GM12878 (cell line): Measurements from ENCODE around the gene PGAP3. TPM values are rescaled to one million over a fixed set of nuclear protein-coding genes. Genes with fewer than 3 reads are reported as not detected.

Experiments used
- ATAC-seq: fragments of 200-7000 bp; cut with Tn5 transposase; 3 replicates; pipeline ENCODE4 v1.9.1; 2020; ENCODE audit warnings: mild to moderate bottlenecking, moderate library complexity
- BruUV-seq: library from RNA; stranded (reverse); fragments of 400-500 nt; replicated peaks from 2 replicates; lab custom pipeline; 2021; lab: Mats Ljungman, UMichigan
- CTCF ChIA-PET: fragments of 300-600 bp; sonication (Branson Sonifier 250); formaldehyde crosslinking; extraction: SDS; loops from one replicate; lab custom pipeline; 2021; ENCODE audit warnings: inconsistent platforms; lab: Yijun Ruan, JAX
- POLR2A ChIA-PET: fragments of 350-600 bp; formaldehyde crosslinking; extraction: SDS; loops from one replicate; lab custom pipeline; 2021; ENCODE audit warnings: inconsistent platforms; lab: Charles Lee
- RAD21 ChIA-PET: fragments of 300-600 bp; sonication (Branson Sonifier 250); formaldehyde crosslinking; loops from one replicate; lab custom pipeline; 2023; ENCODE audit warnings: antibody characterized with exemption; ENCODE audit not compliant: unreplicated experiment; lab: Charles Lee
- SMC1A ChIA-PET: fragments of 300-600 bp; sonication (Branson Sonifier 250); formaldehyde crosslinking; loops from one replicate; lab custom pipeline; 2023; ENCODE audit not compliant: unreplicated experiment, uncharacterized antibody; lab: Charles Lee
- DNase-seq: peaks from one replicate; pipeline ENCODE4 v3.0.0-alpha.2; 2011; ENCODE audit warnings: low read depth, low spot score
- FAIRE-seq: peaks from 3 replicates; lab custom pipeline; 2011; peaks lifted over from hg19 to GRCh38; lab: Jason Lieb, UNC
- H2AFZ ChIP-seq: 2 replicates; pipeline ENCODE4 v1.6.0; 2011; ENCODE audit warnings: low read depth, low read length, control low read depth; ENCODE audit not compliant: control insufficient read depth
- H3K27ac ChIP-seq: 2 replicates; pipeline ENCODE4 v1.5.1; 2011; ENCODE audit warnings: control low read depth; ENCODE audit not compliant: control insufficient read depth, insufficient read depth
- H3K27me3 ChIP-seq, 2 experiments: replicated peaks in 1 of 2; 2 replicates each; pipeline versions ENCODE4 v1.6.0 to v1.6.1; 2011; ENCODE audit warnings: low read length in 1 of 2; ENCODE audit not compliant: control insufficient read depth in 2 of 2, insufficient read depth in 2 of 2
- H3K36me3 ChIP-seq, 2 experiments: 2 replicates each; pipeline ENCODE4 v1.5.1; 2011; ENCODE audit warnings: low read length in 1 of 2; ENCODE audit not compliant: control insufficient read depth in 2 of 2, insufficient read depth in 2 of 2
- H3K4me1 ChIP-seq: 2 replicates; pipeline ENCODE4 v1.6.1; 2011; ENCODE audit warnings: mild to moderate bottlenecking, low read length, moderate library complexity, mixed read lengths; ENCODE audit not compliant: control insufficient read depth, insufficient read depth
- H3K4me2 ChIP-seq: 2 replicates; pipeline ENCODE4 v1.6.0; 2011; ENCODE audit warnings: control low read depth; ENCODE audit not compliant: control insufficient read depth, insufficient read depth
- H3K4me3 ChIP-seq: fragments of 200-600 bp; sonication (generic); 2 replicates; pipeline ENCODE4 v1.5.1; 2016
- H3K79me2 ChIP-seq: 2 replicates; pipeline ENCODE4 v1.6.0; 2011; ENCODE audit warnings: low read length; ENCODE audit not compliant: control insufficient read depth, insufficient read depth
- H3K9ac ChIP-seq: 2 replicates; pipeline ENCODE4 v1.8.0; 2011; ENCODE audit warnings: low read length, control low read depth, mixed read lengths; ENCODE audit not compliant: control insufficient read depth, insufficient read depth
- H3K9me3 ChIP-seq: replicated peaks from 3 replicates; pipeline ENCODE4 v1.5.1; 2011; ENCODE audit warnings: mild to moderate bottlenecking, low read length; ENCODE audit not compliant: control insufficient read depth, insufficient read depth
- H4K20me1 ChIP-seq: 2 replicates; pipeline ENCODE4 v1.6.0; 2011; ENCODE audit not compliant: control insufficient read depth, insufficient read depth
- EP300 ChIP-seq, 2 experiments: fragments of 150-350 bp in 1 of 2; IDR thresholded peaks; 2 replicates each; pipeline ENCODE4 v1.6.1; 2011 to 2012; ENCODE audit warnings: low read depth in 2 of 2, low read length in 2 of 2, borderline replicate concordance in 1 of 2, improper control_type of control experiment in 1 of 2, inconsistent platforms in 1 of 2; ENCODE audit not compliant: control insufficient read depth in 1 of 2
- HDGF ChIP-seq: fragments of 450-650 bp; IDR thresholded peaks from 2 replicates; pipeline ENCODE4 v1.6.1; 2016; ENCODE audit warnings: antibody characterized with exemption
- MYB ChIP-seq: fragments of 150-350 bp; IDR thresholded peaks from 2 replicates; pipeline ENCODE4 v1.6.1; 2014; ENCODE audit warnings: mild to moderate bottlenecking, low read depth, low read length, borderline replicate concordance
- NFYB ChIP-seq: IDR thresholded peaks from 2 replicates; pipeline ENCODE4 v1.6.1; 2011; ENCODE audit warnings: low read depth, mild to moderate bottlenecking, low read length, improper control_type of control experiment, moderate library complexity; ENCODE audit not compliant: insufficient read depth
- SKIL ChIP-seq: fragments of 450-650 bp; IDR thresholded peaks from 2 replicates; pipeline ENCODE4 v1.6.1; 2017; ENCODE audit warnings: mild to moderate bottlenecking, low read depth, inconsistent platforms; ENCODE audit not compliant: poor library complexity, severe bottlenecking
- ZNF592 ChIP-seq: fragments of 450-650 bp; IDR thresholded peaks from 2 replicates; pipeline ENCODE4 v1.6.1; 2017; ENCODE audit warnings: mild to moderate bottlenecking, moderate library complexity
- WGBS: methylation state at CpG from one replicate; pipeline ENCODE4 v1.1.6; 2016; ENCODE audit warnings: low lambda C conversion rate; ENCODE audit not compliant: insufficient replicate concordance, insufficient coverage; ENCODE audit errors: missing lambda C conversion rate; 5-methylcytosine and 5-hydroxymethylcytosine counted together
- in situ Hi-C: fragments of 300-500 bp; cut with MboI; formaldehyde crosslinking; loops from 9 replicates; pipeline ENCODE4 v1.14.3; 2018; ENCODE audit warnings: mixed read lengths
- intact Hi-C: fragments of 100-400 bp; cut with micrococcal nuclease; formaldehyde crosslinking; loops from one replicate; pipeline ENCODE4 v1.14.2; 2022; ENCODE audit not compliant: unreplicated experiment
- polyA plus RNA-seq, 11 experiments: library from polyadenylated mRNA; depleted of rRNA in 4 of 11; unstranded in 6 of 11; stranded (reverse) in 5 of 11; fragments of >200 nt; fragmentation: Nextera tagmentation in 4 of 11; fragmentation: Illumina TruSeq in 1 of 11; extraction: Ambion mirVana in 4 of 11; extraction: Trizol in 1 of 11; gene quantifications; 1 replicate in 1 of 11; 2 replicates in 10 of 11; pipeline versions ENCODE4 v1.2.1 to v1.2.3, GENCODE V29; 2011 to 2016; ENCODE audit warnings: inconsistent platforms in 2 of 11, missing spikeins in 2 of 11, low read depth in 1 of 11
- total RNA-seq, 4 experiments: library from RNA; depleted of rRNA in 3 of 4; stranded (reverse); fragments of >200 nt in 3 of 4; fragmentation: Illumina TruSeq in 1 of 4; extraction: Trizol in 1 of 4; gene quantifications; 2 replicates each; pipeline versions ENCODE4 v1.2.1 to v1.2.3, GENCODE V29; 2013 to 2021

Gene PGAP3
- total and polyA plus RNA-seq, 10 of the 15 experiments (the other 5 are each of a cell fraction or from before 2014, with no cell fraction given), result 0.21 to 10.0 (median 5.3) TPM

- RAD21 ChIA-PET, result no interaction called here
- BruUV-seq, result no TSS peak
- Histone ChIP-seq H3K36me3 (peaks cover 16 to 28% of the 10 kb centered on the region in 2 experiments; a peak in 3 of 4 replicates), H3K4me3 (no peak overlapping the region), H3K4me2 (no peak overlapping the region), H3K9me3 (no peaks in the 10 kb centered on the region), H2AFZ (no peak overlapping the region)
- in situ Hi-C loops, result no loop called here
- ATAC-seq (no peak), DNase-seq (no peak)
- TF ChIP-seq MYB, result no peak
- TF ChIP-seq EP300 (IDR thresholded peaks at IDR 0.05; ENCODE audit: borderline replicate concordance in 1 of 2, control insufficient read depth in 1 of 2, low read depth in 2 of 2, low read length in 2 of 2), result no peak
- no peak for TF ChIP-seq NFYB
- TF ChIP-seq SKIL, result no peak
- no peak for TF ChIP-seq HDGF
- no peak for TF ChIP-seq ZNF592
- TF ChIP-seq, all 136 proteins: peak for 0
- H3K27ac ChIP-seq, result no peak overlapping the region
- no peaks in the 10 kb centered on the region for H3K27me3 ChIP-seq
- WGBS, result 73% methylated on average over 3 of the region's 3 CpGs
- intact Hi-C loops, result no loop called here
- no peak overlapping the region for H3K9ac ChIP-seq
- H3K4me1 ChIP-seq, result peaks cover 6% of the 10 kb centered on the region; the same call in 1 of the 2 replicates
- POLR2A ChIA-PET, result no interaction called here
- H4K20me1 ChIP-seq, result no peaks in the 10 kb centered on the region
- CTCF ChIA-PET, result interaction anchor here (1.1 to 2.1 kb wide), 2 partner anchors 34 to 37 kb away, joined by 4 to 6 read pairs; no protein-coding TSS in a partner anchor
- H3K79me2 ChIP-seq, result no peaks in the 10 kb centered on the region; the same call in 1 of the 2 replicates
- SMC1A ChIA-PET, result no interaction called here
- FAIRE-seq, result no peak
Measured at GRCh38 chr17:39658760-39659159, 29.1 kb downstream of the PGAP3 start.
